GM06990 (cell line): ENCODE data around the gene HNRNPL.
"Not testable (repeated sequence)": the region's sequence is repeated elsewhere in the genome, so short reads cannot be mapped to it uniquely, and the experiment has no call there.

Source experiments
- DNase-seq: peaks from one replicate; pipeline ENCODE4 v3.0.0-alpha.2; 2011; ENCODE audit not compliant: insufficient read length; ENCODE audit errors: extremely low read depth
- H3K27me3 ChIP-seq: replicated peaks from 2 replicates; pipeline ENCODE4 v1.6.0; 2011; ENCODE audit warnings: low read length; ENCODE audit not compliant: control insufficient read depth, insufficient read depth
- H3K36me3 ChIP-seq: 2 replicates; pipeline ENCODE4 v1.5.1; 2011; ENCODE audit warnings: low read length; ENCODE audit not compliant: control insufficient read depth, insufficient read depth
- H3K4me3 ChIP-seq: replicated peaks from 2 replicates; pipeline ENCODE4 v1.5.1; 2011; ENCODE audit warnings: low read depth, mild to moderate bottlenecking, control low read depth, low read length
- CTCF ChIP-seq: IDR thresholded peaks from 2 replicates; pipeline ENCODE4 v1.5.1; 2011; ENCODE audit warnings: low read length, control low read depth, mild to moderate bottlenecking, inconsistent platforms; ENCODE audit not compliant: insufficient read depth, poor library complexity, severe bottlenecking

Gene HNRNPL

GRCh38 chr19:38830039-38830733, 19.6 kb downstream of the HNRNPL start:
- DNase-seq, result no peak
- TF ChIP-seq CTCF, result no peak
- Histone ChIP-seq H3K36me3 (peaks cover 3% of the 10 kb centered on the region), H3K4me3 (no peak overlapping the region), H3K27me3 (no peaks in the 10 kb centered on the region)

GRCh38 chr19:38829203-38829602, 20.6 kb downstream of the HNRNPL start:
- not testable (repeated sequence) for H3K27me3 ChIP-seq, H3K36me3 ChIP-seq, H3K4me3 ChIP-seq, DNase-seq

- H3K36me3 ChIP-seq, result peaks cover 3% of the 10 kb centered on the region
- no peaks in the 10 kb centered on the region for H3K27me3 ChIP-seq
- DNase-seq, result no peak
- no peak overlapping the region for H3K4me3 ChIP-seq
- no peak for TF ChIP-seq CTCF
Observed at GRCh38 chr19:38826856-38827551, 22.8 kb downstream of the HNRNPL start.

GRCh38 chr19:38825936-38826335, 23.9 kb downstream of the HNRNPL start:
- H3K27me3 ChIP-seq, DNase-seq, H3K4me3 ChIP-seq, H3K36me3 ChIP-seq: not testable (repeated sequence)

- DNase-seq, H3K27me3 ChIP-seq, H3K4me3 ChIP-seq: not testable (repeated sequence)
- peaks cover 11% of the 10 kb centered on the region for H3K36me3 ChIP-seq
Observed at GRCh38 chr19:38821230-38821825, 28.5 kb downstream of the HNRNPL start.

GRCh38 chr19:38819231-38819920, 30.4 kb downstream of the HNRNPL start:
- Histone ChIP-seq H3K36me3 (peaks cover 11% of the 10 kb centered on the region), H3K4me3 (no peak overlapping the region), H3K27me3 (no peaks in the 10 kb centered on the region)
- no peak for DNase-seq
- no peak for TF ChIP-seq CTCF

GRCh38 chr19:38817081-38817480, 32.7 kb downstream of the HNRNPL start:
- Histone ChIP-seq H3K27me3 (no peaks in the 10 kb centered on the region), H3K4me3 (no peak overlapping the region), H3K36me3 (peaks cover 11% of the 10 kb centered on the region)
- TF ChIP-seq CTCF, result no peak
- DNase-seq, result no peak
